ENCODE measurements around the gene GRM5.

GRM5 gene

GRCh38 chr11:88799771-88800500, 265.8 kb downstream of the GRM5 start:
- TF ChIP-seq TAF1 (IDR thresholded peaks at IDR 0.05; ENCODE audit: borderline replicate concordance, insufficient read depth, low read length) (no peak), POLR2AphosphoS5 (IDR thresholded peaks at IDR 0.05; ENCODE audit: low read depth, low read length) (no peak), SIN3A (IDR thresholded peaks at IDR 0.05; ENCODE audit: borderline replicate concordance, insufficient read depth, low read length) (no peak), REST (IDR thresholded peaks at IDR 0.05; ENCODE audit: insufficient read depth in 1 of 2, low read depth in 2 of 2, low read length in 2 of 2) (no peak), FOXP2 (optimal IDR thresholded peaks at IDR 0.05; ENCODE audit: borderline replicate concordance, extremely low read depth, extremely low read length, insufficient read depth) (no peak)

GRCh38 chr11:88790182-88790581, 275.6 kb downstream of the GRM5 start:
- TF ChIP-seq POLR2AphosphoS5 (IDR thresholded peaks at IDR 0.05; ENCODE audit: low read depth, low read length) (no peak), REST (IDR thresholded peaks at IDR 0.05; ENCODE audit: insufficient read depth in 1 of 2, low read depth in 2 of 2, low read length in 2 of 2) (no peak), FOXP2 (optimal IDR thresholded peaks at IDR 0.05; ENCODE audit: borderline replicate concordance, extremely low read depth, extremely low read length, insufficient read depth) (no peak), TAF1 (IDR thresholded peaks at IDR 0.05; ENCODE audit: borderline replicate concordance, insufficient read depth, low read length) (no peak)

- TF ChIP-seq SIN3A (IDR thresholded peaks at IDR 0.05; ENCODE audit: borderline replicate concordance, insufficient read depth, low read length) (no peak), FOXP2 (optimal IDR thresholded peaks at IDR 0.05; ENCODE audit: borderline replicate concordance, extremely low read depth, extremely low read length, insufficient read depth) (no peak), POLR2AphosphoS5 (IDR thresholded peaks at IDR 0.05; ENCODE audit: low read depth, low read length) (no peak), REST (IDR thresholded peaks at IDR 0.05; ENCODE audit: insufficient read depth in 1 of 2, low read depth in 2 of 2, low read length in 2 of 2) (no peak), TAF1 (IDR thresholded peaks at IDR 0.05; ENCODE audit: borderline replicate concordance, insufficient read depth, low read length) (no peak)
These were observed 286.2 kb downstream of the GRM5 start for GRCh38 chr11:88779577-88779976.

GRCh38 chr11:88770475-88771079, 295.2 kb downstream of the GRM5 start:
- TF ChIP-seq POLR2AphosphoS5 (IDR thresholded peaks at IDR 0.05; ENCODE audit: low read depth, low read length) (no peak), SIN3A (IDR thresholded peaks at IDR 0.05; ENCODE audit: borderline replicate concordance, insufficient read depth, low read length) (no peak), TAF1 (IDR thresholded peaks at IDR 0.05; ENCODE audit: borderline replicate concordance, insufficient read depth, low read length) (no peak), REST (IDR thresholded peaks at IDR 0.05; ENCODE audit: insufficient read depth in 1 of 2, low read depth in 2 of 2, low read length in 2 of 2) (no peak), FOXP2 (optimal IDR thresholded peaks at IDR 0.05; ENCODE audit: borderline replicate concordance, extremely low read depth, extremely low read length, insufficient read depth) (no peak)
